Caco-2 (cell line): Measurements from ENCODE around the gene HEATR5A. TPM values are rescaled to one million over a fixed set of nuclear protein-coding genes. Genes with fewer than 3 reads are reported as not detected.
"Not testable (repeated sequence)": the region's sequence is repeated elsewhere in the genome, so short reads cannot be mapped to it uniquely, and the experiment has no call there.

Source experiments
- BruUV-seq: library from RNA; stranded (reverse); fragments of 400-500 nt; replicated peaks from 2 replicates; lab custom pipeline; 2021; lab: Mats Ljungman, UMichigan
- CTCF ChIA-PET: fragments of 300-600 bp; sonication (Branson Sonifier 250); formaldehyde crosslinking; loops from one replicate; lab custom pipeline; 2022; ENCODE audit warnings: antibody characterized with exemption; lab: Charles Lee
- POLR2A ChIA-PET: fragments of 300-600 bp; sonication (Branson Sonifier 250); formaldehyde crosslinking; loops from one replicate; lab custom pipeline; 2022; ENCODE audit warnings: antibody characterized with exemption; lab: Charles Lee
- DNase-seq, 2 experiments: peaks; one replicate each; pipeline versions ENCODE4 v3.0.0 to v3.0.0-alpha.2; 2020 to 2022
- H3K27me3 ChIP-seq: replicated peaks from 2 replicates; pipeline ENCODE4 v1.6.0; 2011; ENCODE audit warnings: low read length; ENCODE audit not compliant: control insufficient read depth, insufficient read depth
- H3K36me3 ChIP-seq: 2 replicates; pipeline ENCODE4 v1.5.1; 2011; ENCODE audit warnings: low read length; ENCODE audit not compliant: control insufficient read depth, insufficient read depth
- H3K4me1 ChIP-seq: fragments of 250-450 bp; sonication (Bioruptor Pico); 2 replicates; pipeline ENCODE4 v1.5.1; 2020; ENCODE audit warnings: mild to moderate bottlenecking
- H3K4me3 ChIP-seq: 2 replicates; pipeline ENCODE4 v1.5.1; 2011; ENCODE audit warnings: low read depth, mild to moderate bottlenecking, control low read depth, low read length
- H3K9me3 ChIP-seq: fragments of 250-450 bp; sonication (Bioruptor Pico); 2 replicates; pipeline ENCODE4 v1.5.1; 2020; ENCODE audit warnings: mild to moderate bottlenecking, moderate library complexity
- H3K27ac Mint-ChIP-seq: one replicate; pipeline ENCODE4 v1.8.0; 2022; ENCODE audit warnings: mixed read lengths; ENCODE audit not compliant: unreplicated experiment
- H3K27me3 Mint-ChIP-seq: one replicate; pipeline ENCODE4 v1.8.0; 2022; ENCODE audit warnings: mixed read lengths; ENCODE audit not compliant: insufficient read depth, unreplicated experiment
- H3K36me3 Mint-ChIP-seq: one replicate; pipeline ENCODE4 v1.8.0; 2022; ENCODE audit warnings: mild to moderate bottlenecking, mixed read lengths; ENCODE audit not compliant: insufficient read depth, unreplicated experiment
- H3K4me1 Mint-ChIP-seq: one replicate; pipeline ENCODE4 v1.8.0; 2022; ENCODE audit warnings: low read depth, mixed read lengths; ENCODE audit not compliant: unreplicated experiment
- H3K4me3 Mint-ChIP-seq: one replicate; pipeline ENCODE4 v1.8.0; 2022; ENCODE audit warnings: mild to moderate bottlenecking, moderate library complexity, mixed read lengths; ENCODE audit not compliant: unreplicated experiment
- H3K9me3 Mint-ChIP-seq: one replicate; pipeline ENCODE4 v1.8.0; 2022; ENCODE audit warnings: mixed read lengths; ENCODE audit not compliant: unreplicated experiment
- intact Hi-C: fragments of 100-400 bp; cut with micrococcal nuclease; formaldehyde crosslinking; loops from one replicate; pipeline ENCODE4 v1.10.0; 2022; ENCODE audit not compliant: unreplicated experiment
- total RNA-seq: library from RNA; stranded (reverse); gene quantifications from 2 replicates; pipeline ENCODE4 v1.2.3, GENCODE V29; 2022
- TF ChIP-seq, protein P1 (sequence below), 2 experiments: fragments of 200-600 bp in 1 of 2; IDR thresholded peaks; 1 replicate in 1 of 2; 2 replicates in 1 of 2; pipeline versions ENCODE4 v1.5.1 to v1.8.0; 2011 to 2022; ENCODE audit warnings: antibody characterized with exemption in 1 of 2, control low read depth in 1 of 2, inconsistent platforms in 1 of 2, low read depth in 1 of 2, low read length in 1 of 2, mild to moderate bottlenecking in 1 of 2, moderate library complexity in 1 of 2; ENCODE audit not compliant: insufficient read depth in 1 of 2, severe bottlenecking in 1 of 2, unreplicated experiment in 1 of 2

Gene HEATR5A
- total RNA-seq, 1 experiment from 2014 or later = 55.6 TPM

GRCh38 chr14:31257244-31257553 lies 163.2 kb downstream of the HEATR5A start:
- Mint-ChIP-seq H3K4me1 (peaks cover 8% of the 10 kb centered on the region), H3K4me3 (no peak overlapping the region), H3K9me3 (no peaks in the 10 kb centered on the region), H3K27me3 (no peaks in the 10 kb centered on the region), H3K27ac (peak overlapping the region; percentile 11), H3K36me3 (no peaks in the 10 kb centered on the region)
- CTCF ChIA-PET = no interaction called here
- Histone ChIP-seq H3K9me3 (no peaks in the 10 kb centered on the region), H3K4me1 (peaks cover 27% of the 10 kb centered on the region), H3K36me3 (peaks cover 1% of the 10 kb centered on the region), H3K27me3 (no peaks in the 10 kb centered on the region), H3K4me3 (no peak overlapping the region)
- intact Hi-C loops = no loop called here
- POLR2A ChIA-PET = interaction anchor here (1.2 to 1.7 kb wide), 2 partner anchors 27 to 49 kb away, joined by 5 to 9 read pairs; partner anchors contain the start of gene HECTD1
- BruUV-seq = no TSS peak
- no peak for DNase-seq
- TF ChIP-seq, protein P1, sequence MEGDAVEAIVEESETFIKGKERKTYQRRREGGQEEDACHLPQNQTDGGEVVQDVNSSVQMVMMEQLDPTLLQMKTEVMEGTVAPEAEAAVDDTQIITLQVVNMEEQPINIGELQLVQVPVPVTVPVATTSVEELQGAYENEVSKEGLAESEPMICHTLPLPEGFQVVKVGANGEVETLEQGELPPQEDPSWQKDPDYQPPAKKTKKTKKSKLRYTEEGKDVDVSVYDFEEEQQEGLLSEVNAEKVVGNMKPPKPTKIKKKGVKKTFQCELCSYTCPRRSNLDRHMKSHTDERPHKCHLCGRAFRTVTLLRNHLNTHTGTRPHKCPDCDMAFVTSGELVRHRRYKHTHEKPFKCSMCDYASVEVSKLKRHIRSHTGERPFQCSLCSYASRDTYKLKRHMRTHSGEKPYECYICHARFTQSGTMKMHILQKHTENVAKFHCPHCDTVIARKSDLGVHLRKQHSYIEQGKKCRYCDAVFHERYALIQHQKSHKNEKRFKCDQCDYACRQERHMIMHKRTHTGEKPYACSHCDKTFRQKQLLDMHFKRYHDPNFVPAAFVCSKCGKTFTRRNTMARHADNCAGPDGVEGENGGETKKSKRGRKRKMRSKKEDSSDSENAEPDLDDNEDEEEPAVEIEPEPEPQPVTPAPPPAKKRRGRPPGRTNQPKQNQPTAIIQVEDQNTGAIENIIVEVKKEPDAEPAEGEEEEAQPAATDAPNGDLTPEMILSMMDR (IDR thresholded peaks at IDR 0.05; ENCODE audit: insufficient read depth in 1 of 2, low read depth in 1 of 2, low read length in 1 of 2, severe bottlenecking in 1 of 2, unreplicated experiment in 1 of 2) = no peak

- peak overlapping the region; percentile 11 for H3K27ac Mint-ChIP-seq
Measured at GRCh38 chr14:31256534-31257243, 163.7 kb downstream of the HEATR5A start.

DNA sequence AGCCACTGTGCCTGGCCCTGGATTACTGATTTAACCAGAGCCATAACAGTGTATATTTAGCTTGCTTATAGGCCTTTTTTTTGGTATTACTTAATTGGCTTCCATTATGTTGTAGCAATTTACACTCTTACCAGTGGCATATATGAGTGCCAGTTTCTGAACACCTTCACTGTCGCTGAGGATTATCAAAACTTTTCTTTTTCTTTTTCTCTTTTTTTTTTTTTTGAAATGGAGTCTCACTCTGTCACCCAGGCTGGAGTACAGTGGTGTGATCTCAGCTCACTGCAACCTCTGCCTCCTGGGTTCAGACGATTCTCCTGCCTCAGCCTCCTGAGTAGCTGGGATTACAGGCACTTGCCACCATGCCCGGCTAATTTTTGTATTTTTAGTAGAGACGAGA lies 164.4 kb downstream of the HEATR5A start:
- H3K27ac Mint-ChIP-seq, POLR2A ChIA-PET, DNase-seq, H3K27me3 ChIP-seq, H3K4me3 ChIP-seq, BruUV-seq, H3K4me3 Mint-ChIP-seq, intact Hi-C loops, H3K27me3 Mint-ChIP-seq, H3K36me3 Mint-ChIP-seq, H3K9me3 Mint-ChIP-seq, H3K36me3 ChIP-seq, H3K4me1 Mint-ChIP-seq, CTCF ChIA-PET, H3K9me3 ChIP-seq: not testable (repeated sequence)
- peaks cover 21% of the 10 kb centered on the region for H3K4me1 ChIP-seq

More at GRCh38 chr14:31256534-31257243, 163.7 kb downstream of the HEATR5A start:
- CTCF ChIA-PET = no interaction called here
- H3K9me3 Mint-ChIP-seq = no peaks in the 10 kb centered on the region
- Histone ChIP-seq H3K36me3 (peaks cover 1% of the 10 kb centered on the region), H3K27me3 (no peaks in the 10 kb centered on the region), H3K4me3 (no peak overlapping the region), H3K9me3 (no peaks in the 10 kb centered on the region), H3K4me1 (peaks cover 22% of the 10 kb centered on the region)
- no TSS peak for BruUV-seq
- H3K27me3 Mint-ChIP-seq = no peaks in the 10 kb centered on the region
- POLR2A ChIA-PET = interaction anchor here (1.7 kb wide), 1 partner anchor 27 kb away, joined by 5 read pairs; no protein-coding TSS in a partner anchor
- intact Hi-C loops = no loop called here
- H3K4me1 Mint-ChIP-seq = peaks cover 8% of the 10 kb centered on the region
- H3K36me3 Mint-ChIP-seq = no peaks in the 10 kb centered on the region
- no peak for DNase-seq
- no peak overlapping the region for H3K4me3 Mint-ChIP-seq
- TF ChIP-seq, protein P1 (IDR thresholded peaks at IDR 0.05; ENCODE audit: insufficient read depth in 1 of 2, low read depth in 1 of 2, low read length in 1 of 2, severe bottlenecking in 1 of 2, unreplicated experiment in 1 of 2) = no peak
